ENCODE measurements around the gene ADAT2.
"Not testable (repeated sequence)": the region's sequence is repeated elsewhere in the genome, so short reads cannot be mapped to it uniquely, and the experiment has no call there.

ADAT2 gene

GRCh38 chr6:143450453-143451371 lies at the start of gene ADAT2, which contains the start of gene PEX3:
Gene ADAT2 (minus strand): TSS chr6:143450695. CDS start chr6:143450658, 37 bp downstream.
Gene PEX3 (plus strand): TSS chr6:143450805. CDS start chr6:143451043, 238 bp downstream.
- peak; percentile 87 for DNase-seq

DNA sequence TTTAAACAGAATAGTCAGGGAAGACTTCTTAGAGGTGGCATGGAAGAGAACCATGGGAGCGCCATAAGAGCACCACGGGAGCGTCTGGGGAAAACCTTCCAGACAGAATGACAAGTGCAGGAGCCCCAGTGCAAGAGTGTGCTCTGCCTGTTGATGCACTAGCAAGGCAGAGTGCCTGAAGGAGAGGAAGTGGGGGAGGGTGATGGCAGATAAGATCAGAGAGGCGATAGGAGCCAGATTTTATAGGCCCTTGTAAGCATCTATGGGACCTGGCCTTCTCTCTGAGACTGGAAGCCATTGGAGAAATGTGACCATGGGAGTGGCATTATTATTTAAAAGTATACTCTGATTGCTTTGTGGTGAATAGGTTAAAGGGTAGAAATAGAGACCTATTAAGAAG lies 47.9 kb upstream of the ADAT2 start:
- no peak for DNase-seq

- no peak for DNase-seq
Observed at GRCh38 chr6:143496974-143497373, 46.5 kb upstream of the ADAT2 start.

GRCh38 chr6:143490775-143491174 lies 40.3 kb upstream of the ADAT2 start:
- DNase-seq, result no peak

DNA sequence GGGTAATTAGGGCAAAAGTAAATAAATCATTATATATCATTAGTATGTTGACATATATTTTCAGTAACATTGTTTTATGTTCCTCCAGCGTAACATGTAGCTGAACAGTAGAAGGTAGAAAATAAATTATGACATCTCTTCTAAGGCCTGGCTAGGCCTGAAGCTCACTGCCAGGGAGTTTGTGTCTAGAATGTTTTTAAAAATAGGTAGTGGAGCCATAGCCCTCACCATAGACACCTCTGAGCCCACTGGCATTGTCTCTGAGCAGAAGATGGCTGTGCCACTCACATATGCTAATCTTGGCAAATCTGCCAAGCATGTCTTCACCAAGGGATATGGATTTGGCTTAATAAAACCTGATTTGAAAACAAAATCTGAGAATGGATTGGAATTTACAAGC lies 39.7 kb upstream of the ADAT2 start:
- no peak for DNase-seq

GRCh38 chr6:143486752-143487151 lies 36.3 kb upstream of the ADAT2 start:
- no peak for DNase-seq

- no peak for DNase-seq
Observed at GRCh38 chr6:143485967-143486366, 35.5 kb upstream of the ADAT2 start.

- no peak for DNase-seq
Observed at GRCh38 chr6:143482593-143482992, 32.1 kb upstream of the ADAT2 start.

DNA sequence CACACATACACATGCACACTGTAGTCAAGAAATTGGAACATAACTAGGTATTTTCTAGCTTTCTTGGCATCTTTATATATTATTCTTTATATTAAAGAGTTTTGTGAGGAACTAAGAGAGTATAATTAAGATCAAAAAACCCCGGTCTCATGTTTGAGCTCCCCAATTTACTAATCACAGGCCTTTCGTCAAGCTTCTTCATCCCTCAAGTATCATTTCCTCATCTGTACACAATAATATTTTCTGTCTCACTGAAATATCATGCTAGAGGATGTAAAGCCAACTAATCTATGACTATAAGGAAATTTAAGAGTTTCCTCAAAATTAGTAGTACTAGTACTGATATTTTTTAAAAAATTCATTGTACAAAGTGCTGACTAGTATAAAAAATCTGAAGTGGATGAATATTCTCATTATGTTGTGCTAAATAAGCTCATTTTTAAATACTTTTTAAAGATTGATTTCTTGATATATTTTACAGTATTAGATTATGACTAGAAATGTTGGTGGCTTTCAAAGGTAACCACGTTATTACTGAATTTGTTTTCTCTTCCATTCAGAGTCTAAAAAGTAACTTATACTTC lies 28.1 kb upstream of the ADAT2 start:
- DNase-seq, result no peak

DNA sequence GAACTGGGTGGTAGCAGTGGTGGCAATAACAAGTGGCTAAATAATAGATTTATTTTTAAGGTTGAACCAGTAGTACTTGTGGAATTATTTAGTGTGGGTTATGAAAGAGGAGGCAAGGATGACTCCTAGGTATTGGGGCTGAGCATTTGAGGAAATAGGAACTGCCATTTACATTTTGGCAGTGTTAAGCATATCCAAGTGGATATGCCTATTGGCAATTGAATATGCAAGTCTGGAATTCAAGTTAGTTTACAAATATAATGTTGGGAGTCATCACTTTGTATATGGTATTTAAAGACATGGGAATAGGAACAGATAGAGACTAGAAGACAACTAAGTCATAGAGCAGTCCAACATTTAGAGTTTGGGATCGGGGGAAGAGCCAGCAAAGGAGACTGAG lies 26.1 kb upstream of the ADAT2 start:
- no peak for DNase-seq

DNA sequence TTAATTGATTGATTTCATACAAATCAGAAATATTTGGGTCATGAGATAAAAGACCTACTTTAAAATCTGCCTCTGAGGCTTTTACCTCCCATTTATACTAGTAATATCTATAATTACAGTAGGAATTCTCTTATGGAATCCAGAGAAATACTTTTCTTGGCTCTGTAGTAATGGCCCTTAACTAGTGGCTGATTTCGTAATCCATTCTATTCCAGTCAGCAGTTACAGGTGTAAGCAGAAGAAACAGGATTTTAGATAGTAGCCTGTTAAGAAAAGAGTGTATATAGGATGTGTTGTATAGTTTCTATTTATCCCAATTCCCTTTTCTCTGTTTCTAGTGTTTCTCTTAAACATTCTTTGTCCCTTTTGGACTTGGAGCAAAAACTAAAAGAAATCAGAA lies 21.3 kb upstream of the ADAT2 start:
- DNase-seq, result no peak

DNA sequence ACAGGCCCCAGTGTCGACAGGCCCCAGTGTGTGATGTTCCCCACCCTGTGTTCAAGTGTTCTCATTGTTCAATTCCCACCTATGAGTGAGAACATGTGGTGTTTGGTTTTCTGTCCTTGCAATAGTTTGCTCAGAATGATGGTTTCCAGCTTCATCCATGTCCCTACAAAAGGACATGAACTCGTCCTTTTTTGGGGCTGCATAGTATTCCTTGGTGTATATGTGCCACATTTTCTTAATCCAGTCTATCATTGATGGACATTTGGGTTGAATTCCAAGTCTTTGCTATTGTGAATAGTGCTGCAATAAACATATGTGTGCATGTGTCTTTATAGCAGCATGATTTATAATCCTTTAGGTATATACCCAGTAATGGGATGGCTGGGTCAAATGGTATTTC lies 18.3 kb upstream of the ADAT2 start:
- DNase-seq, result not testable (repeated sequence)

- DNase-seq, result no peak
Observed at GRCh38 chr6:143468026-143468425, 17.5 kb upstream of the ADAT2 start.

DNA sequence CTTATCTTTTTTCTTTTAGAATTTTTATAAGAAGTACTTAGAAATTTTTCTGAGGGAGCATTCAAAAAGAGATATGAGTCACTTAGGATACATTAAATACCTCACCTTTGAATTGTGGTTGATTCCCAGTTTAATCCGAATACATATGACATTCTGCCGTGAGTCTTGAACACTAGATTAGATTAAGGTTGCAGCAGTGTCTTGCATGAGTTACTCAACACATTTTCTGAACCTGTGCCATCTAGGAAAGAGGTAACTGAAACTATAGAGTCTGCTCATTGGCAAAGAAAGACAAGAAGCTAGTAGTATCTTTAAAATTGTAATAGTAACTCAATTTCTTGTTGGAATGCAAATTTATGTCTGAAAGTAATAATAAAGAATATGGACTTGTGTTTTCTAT lies 15.1 kb upstream of the ADAT2 start:
- DNase-seq, result no peak

GRCh38 chr6:143457563-143458359 lies 7.3 kb upstream of the ADAT2 start:
- DNase-seq, result no peak

GRCh38 chr6:143451531-143451930 lies 1.0 kb upstream of the ADAT2 start:
- DNase-seq, result no peak

- peak; percentile 25 for DNase-seq
Observed at GRCh38 chr6:143449714-143450452, 612 bp downstream of the ADAT2 start.

DNA sequence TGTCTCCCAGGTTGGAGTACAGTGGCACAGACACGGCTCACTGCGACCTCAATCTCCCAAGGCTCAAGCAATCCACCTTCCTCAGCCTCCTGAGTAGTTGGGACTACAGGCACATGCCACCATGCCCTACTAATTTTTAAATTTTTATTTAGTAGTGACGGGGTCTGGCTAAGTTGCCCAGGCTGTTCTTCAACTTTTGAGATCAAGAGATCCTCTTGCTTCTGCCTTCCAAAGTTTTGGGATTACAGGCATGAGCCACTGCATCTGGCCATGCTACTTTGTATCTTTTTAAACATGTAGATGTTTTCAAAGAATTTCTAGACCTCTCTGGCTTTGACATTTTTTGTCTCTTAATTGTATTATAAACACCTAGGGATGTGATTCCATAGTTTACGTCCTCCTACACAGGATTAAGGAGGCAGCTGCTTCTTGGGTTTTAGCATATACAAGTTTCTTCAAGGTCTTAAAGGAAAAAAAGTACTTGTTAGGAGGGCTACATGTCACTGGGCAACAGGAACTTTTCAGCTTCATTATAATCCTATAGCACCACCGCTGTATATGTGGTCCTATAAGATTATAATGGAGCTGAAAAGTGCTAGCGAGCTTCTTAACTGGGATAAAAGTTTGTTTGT lies 1.3 kb downstream of the ADAT2 start:
- DNase-seq, result no peak

DNA sequence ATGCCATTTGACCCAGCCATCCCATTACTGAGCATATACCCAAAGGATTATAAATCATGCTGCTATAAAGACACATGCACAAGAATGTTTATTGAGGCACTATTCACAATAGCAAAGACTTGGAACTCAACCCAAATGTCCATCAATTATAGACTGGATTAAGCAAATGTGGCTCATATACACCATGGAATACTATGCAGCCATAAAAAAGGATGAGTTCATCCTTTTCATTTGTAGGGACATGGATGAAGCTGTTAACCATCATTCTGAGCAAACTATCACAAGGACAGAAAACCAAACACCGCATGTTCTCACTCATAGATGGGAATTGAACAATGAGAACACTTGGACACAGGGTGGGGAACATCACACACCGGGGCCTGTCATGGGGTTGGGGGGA lies 2.6 kb downstream of the ADAT2 start:
- DNase-seq, result not testable (repeated sequence)

DNA sequence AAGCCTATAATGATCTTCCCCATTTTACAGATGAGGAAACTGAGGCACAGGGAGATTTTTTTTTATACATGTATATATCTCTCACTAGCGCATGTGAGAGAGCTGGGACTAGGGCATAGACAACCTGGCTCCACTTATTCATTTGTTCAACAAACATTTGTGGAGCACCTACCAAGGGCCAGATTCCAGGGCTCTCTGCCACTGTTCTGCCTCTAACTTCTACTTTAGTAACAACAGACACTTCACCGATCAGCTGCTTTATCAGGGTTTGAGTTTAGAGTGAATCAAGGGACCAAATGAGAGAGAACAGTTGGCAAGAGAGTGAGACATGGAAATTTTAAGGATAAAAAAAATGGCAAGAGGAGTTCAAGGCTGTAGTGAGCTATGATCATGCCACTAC lies 7.4 kb downstream of the ADAT2 start:
- DNase-seq, result no peak

GRCh38 chr6:143441680-143442545 lies 8.6 kb downstream of the ADAT2 start:
- no peak for DNase-seq

Data from activated effector memory CD4-positive, alpha-beta T cell treated with Interleukin-2 at 50 U/mL for 16 hours (primary cell).